SK-N-SH (cell line): ENCODE results near the gene ACSBG1. TPM values are rescaled to one million over a fixed set of nuclear protein-coding genes. Genes with fewer than 3 reads are reported as not detected.

Experiments used
- CTCF ChIA-PET: fragments of 300-600, 350-600 bp; formaldehyde crosslinking; extraction: SDS; loops from one replicate; lab custom pipeline; 2021; lab: Yijun Ruan, JAX
- POLR2A ChIA-PET: fragments of 350-600 bp; sonication (Branson Sonifier 250); formaldehyde crosslinking; extraction: SDS; loops from one replicate; lab custom pipeline; 2020; ENCODE audit warnings: antibody characterized with exemption, inconsistent platforms; lab: Yijun Ruan, JAX
- DNase-seq: peaks from one replicate; pipeline ENCODE4 v3.0.0; 2012
- H2AFZ ChIP-seq: fragments of 200-600 bp; sonication (generic); 2 replicates; pipeline ENCODE4 v1.8.1; 2016; ENCODE audit warnings: antibody characterized with exemption, mild to moderate bottlenecking, low read depth
- H3F3A ChIP-seq: fragments of 200-600 bp; sonication (generic); replicated peaks from 2 replicates; pipeline ENCODE3; 2016; ENCODE audit warnings: antibody characterized with exemption, mild to moderate bottlenecking; ENCODE audit not compliant: insufficient read depth
- H3K27ac ChIP-seq, 2 experiments: fragments of 200-500 bp in 1 of 2; fragments of 200-600 bp in 1 of 2; sonication (Bioruptor generic) in 1 of 2; sonication (generic), shearing (Covaris generic) in 1 of 2; 2 replicates each; pipeline versions ENCODE4 v1.5.1 to v1.6.1; 2014 to 2016; ENCODE audit warnings: low read depth in 2 of 2, inconsistent platforms in 1 of 2, low read length in 1 of 2, mild to moderate bottlenecking in 1 of 2, mixed read lengths in 1 of 2
- H3K27me3 ChIP-seq: fragments of 200-600 bp; sonication (generic), shearing (Covaris generic); 2 replicates; pipeline ENCODE4 v1.6.1; 2016; ENCODE audit warnings: mixed run types; ENCODE audit not compliant: insufficient read depth
- H3K36me3 ChIP-seq, 2 experiments: fragments of 200-500 bp in 1 of 2; fragments of 200-600 bp in 1 of 2; sonication (Bioruptor generic) in 1 of 2; sonication (generic) in 1 of 2; replicated peaks in 1 of 2; 2 replicates each; pipeline versions ENCODE3 to v1.5.1; 2014 to 2016; ENCODE audit warnings: low read length in 1 of 2, mild to moderate bottlenecking in 1 of 2; ENCODE audit not compliant: insufficient read depth in 2 of 2, control insufficient read depth in 1 of 2
- H3K4me1 ChIP-seq, 2 experiments: fragments of 200-500 bp in 1 of 2; fragments of 200-600 bp in 1 of 2; sonication (Bioruptor generic) in 1 of 2; sonication (generic), shearing (Covaris generic) in 1 of 2; 2 replicates each; pipeline versions ENCODE4 v1.5.1 to v1.6.1; 2014 to 2016; ENCODE audit warnings: low read depth in 1 of 2, low read length in 1 of 2, mixed run types in 1 of 2; ENCODE audit not compliant: insufficient read depth in 2 of 2, control insufficient read depth in 1 of 2
- H3K4me2 ChIP-seq: fragments of 200-600 bp; sonication (generic), shearing (Covaris generic); 2 replicates; pipeline ENCODE4 v1.6.1; 2017; ENCODE audit warnings: mixed run types
- H3K4me3 ChIP-seq, 2 experiments: fragments of 200-500 bp in 1 of 2; fragments of 200-600 bp in 1 of 2; sonication (Bioruptor generic) in 1 of 2; sonication (generic), shearing (Covaris generic) in 1 of 2; 2 replicates each; pipeline versions ENCODE4 v1.5.1 to v1.8.1; 2014 to 2016; ENCODE audit warnings: low read depth in 2 of 2, inconsistent platforms in 1 of 2, low read length in 1 of 2, mild to moderate bottlenecking in 1 of 2, mixed read lengths in 1 of 2, moderate library complexity in 1 of 2
- H3K79me2 ChIP-seq: fragments of 200-600 bp; sonication (generic); 2 replicates; pipeline ENCODE4 v1.8.1; 2017; ENCODE audit warnings: mild to moderate bottlenecking; ENCODE audit not compliant: insufficient read depth
- H3K9ac ChIP-seq: fragments of 200-600 bp; sonication (generic); 2 replicates; pipeline ENCODE4 v1.6.1; 2017; ENCODE audit warnings: mixed run types
- H3K9me2 ChIP-seq: fragments of 200-600 bp; sonication (generic); 2 replicates; pipeline ENCODE4 v1.6.1; 2017; ENCODE audit warnings: mixed run types
- H3K9me3 ChIP-seq: fragments of 200-600 bp; sonication (generic); 2 replicates; pipeline ENCODE4 v1.6.1; 2017; ENCODE audit warnings: mixed run types, mild to moderate bottlenecking, moderate library complexity
- H4K20me1 ChIP-seq: fragments of 200-600 bp; sonication (generic); 2 replicates; pipeline ENCODE4 v1.6.1; 2017; ENCODE audit warnings: mild to moderate bottlenecking, mixed run types; ENCODE audit not compliant: insufficient read depth
- CHD2 ChIP-seq: fragments of 150-350 bp; IDR thresholded peaks from 2 replicates; pipeline ENCODE4 v1.6.1; 2018; ENCODE audit warnings: low read length; ENCODE audit not compliant: partially characterized antibody
- ELF1 ChIP-seq: IDR thresholded peaks from 2 replicates; pipeline ENCODE4 v1.4.0; 2012
- EP300 ChIP-seq, 2 experiments: IDR thresholded peaks; 2 replicates each; pipeline versions ENCODE4 v1.4.0 to v1.6.1; 2012; ENCODE audit warnings: borderline replicate concordance in 1 of 2, low read depth in 1 of 2, low read length in 1 of 2
- EZH2phosphoT487 ChIP-seq: fragments of 200-600 bp; sonication (generic); IDR thresholded peaks from 2 replicates; pipeline ENCODE4 v1.6.1; 2017; ENCODE audit warnings: low read depth, mixed run types, mild to moderate bottlenecking, antibody characterized with exemption, moderate library complexity, borderline replicate concordance
- FOXJ3 ChIP-seq: sonication (generic); formaldehyde crosslinking; IDR thresholded peaks from 2 replicates; pipeline ENCODE4 v1.5.1; 2020; ENCODE audit warnings: mild to moderate bottlenecking, missing genetic modification reagents
- FOXM1 ChIP-seq: IDR thresholded peaks from 2 replicates; pipeline ENCODE4 v1.4.0; 2012; ENCODE audit warnings: low read depth, mild to moderate bottlenecking
- GABPA ChIP-seq: IDR thresholded peaks from 2 replicates; pipeline ENCODE4 v1.4.0; 2012; ENCODE audit warnings: low read depth, mild to moderate bottlenecking
- GATA2 ChIP-seq: sonication (generic); formaldehyde crosslinking; IDR thresholded peaks from 2 replicates; pipeline ENCODE4 v1.5.0; 2020; ENCODE audit warnings: mild to moderate bottlenecking, missing genetic modification reagents
- MEF2A ChIP-seq: IDR thresholded peaks from 2 replicates; pipeline ENCODE4 v1.4.0; 2012; ENCODE audit warnings: low read depth, borderline replicate concordance
- NFIC ChIP-seq: IDR thresholded peaks from 2 replicates; pipeline ENCODE4 v1.4.0; 2012; ENCODE audit warnings: borderline replicate concordance
- POLR2AphosphoS5 ChIP-seq: IDR thresholded peaks from 2 replicates; pipeline ENCODE4 v1.6.1; 2012; ENCODE audit warnings: low read depth, low read length
- RAD21 ChIP-seq: IDR thresholded peaks from 2 replicates; pipeline ENCODE4 v1.6.1; 2012; ENCODE audit warnings: mild to moderate bottlenecking, low read length
- RCOR1 ChIP-seq: fragments of 150-350 bp; IDR thresholded peaks from 2 replicates; pipeline ENCODE4 v1.6.1; 2017; ENCODE audit warnings: antibody characterized with exemption, low read length
- RFX5 ChIP-seq: IDR thresholded peaks from 2 replicates; pipeline ENCODE4 v1.6.1; 2012; ENCODE audit warnings: mild to moderate bottlenecking, improper control_type of control experiment, low read length
- RXRA ChIP-seq: IDR thresholded peaks from 2 replicates; pipeline ENCODE4 v1.4.0; 2012; ENCODE audit warnings: low read depth, mild to moderate bottlenecking, borderline replicate concordance
- SMC3 ChIP-seq: IDR thresholded peaks from 2 replicates; pipeline ENCODE4 v1.6.1; 2012; ENCODE audit warnings: low read depth, low read length, improper control_type of control experiment
- TAF1 ChIP-seq: IDR thresholded peaks from 2 replicates; pipeline ENCODE4 v1.6.1; 2012; ENCODE audit warnings: low read depth, mild to moderate bottlenecking, low read length, moderate library complexity, borderline replicate concordance
- TEAD4 ChIP-seq: IDR thresholded peaks from 2 replicates; pipeline ENCODE4 v1.4.0; 2012; ENCODE audit warnings: mild to moderate bottlenecking, borderline replicate concordance; ENCODE audit not compliant: insufficient read depth
- YY1 ChIP-seq: IDR thresholded peaks from 2 replicates; pipeline ENCODE4 v1.4.0; 2012; ENCODE audit warnings: low read depth, mild to moderate bottlenecking
- WGBS: methylation state at CpG from one replicate; pipeline ENCODE4 v1.1.6; 2017; ENCODE audit warnings: low lambda C conversion rate; 5-methylcytosine and 5-hydroxymethylcytosine counted together
- polyA plus RNA-seq, 3 experiments: library from polyadenylated mRNA; depleted of rRNA; stranded (reverse); fragments of >200 nt; gene quantifications; 2 replicates each; pipeline ENCODE4 v1.2.3, GENCODE V29; 2012
- TF ChIP-seq, protein P1 (sequence below): IDR thresholded peaks from 2 replicates; pipeline ENCODE4 v1.6.1; 2012; ENCODE audit warnings: mild to moderate bottlenecking, low read depth, low read length, moderate library complexity
- TF ChIP-seq, protein P2 (sequence below): IDR thresholded peaks from 2 replicates; pipeline ENCODE4 v1.4.0; 2012; ENCODE audit warnings: low read depth
- TF ChIP-seq, protein P3 (sequence below): IDR thresholded peaks from 2 replicates; pipeline ENCODE4; 2012
- TF ChIP-seq, protein P4 (sequence below): IDR thresholded peaks from 2 replicates; pipeline ENCODE4 v1.4.0; 2012; ENCODE audit warnings: low read depth, borderline replicate concordance

ACSBG1 gene
- polyA plus RNA-seq, 1 of the 3 experiments (the other 2 are of a cell fraction): under 0.01 TPM

DNA sequence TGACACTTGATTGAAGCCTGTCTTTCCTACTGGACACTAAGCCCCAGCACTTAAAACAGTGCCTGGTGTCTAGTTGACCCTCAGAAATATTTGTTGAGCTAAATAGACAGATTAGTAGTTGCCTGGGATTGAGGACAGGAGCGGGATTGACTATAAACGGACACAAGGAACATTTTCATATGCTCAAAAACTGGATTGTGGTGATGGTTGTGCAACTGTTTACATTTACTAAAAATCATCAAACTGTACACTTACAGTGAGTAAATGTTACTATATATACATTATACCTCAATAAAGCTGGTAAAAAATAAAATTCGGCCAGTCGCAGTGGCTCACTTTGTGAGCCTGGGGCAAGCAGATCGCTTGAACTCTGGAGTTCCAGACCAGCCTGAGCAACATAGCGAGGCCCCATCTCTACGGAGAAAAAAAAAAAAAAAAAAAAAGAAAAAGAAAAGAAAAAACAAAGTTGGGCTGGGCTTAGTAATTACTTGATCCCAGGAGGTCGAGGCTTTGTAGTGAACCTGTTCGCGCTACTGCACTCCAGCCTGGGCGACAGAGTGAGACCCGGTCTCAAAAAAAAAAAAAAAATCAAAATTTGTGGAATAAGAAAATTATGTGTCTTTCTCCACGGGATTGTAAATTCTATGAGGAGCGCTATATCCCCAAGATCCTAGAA, 85.8 kb downstream of the ACSBG1 start (continued):
- TF ChIP-seq, protein P1, sequence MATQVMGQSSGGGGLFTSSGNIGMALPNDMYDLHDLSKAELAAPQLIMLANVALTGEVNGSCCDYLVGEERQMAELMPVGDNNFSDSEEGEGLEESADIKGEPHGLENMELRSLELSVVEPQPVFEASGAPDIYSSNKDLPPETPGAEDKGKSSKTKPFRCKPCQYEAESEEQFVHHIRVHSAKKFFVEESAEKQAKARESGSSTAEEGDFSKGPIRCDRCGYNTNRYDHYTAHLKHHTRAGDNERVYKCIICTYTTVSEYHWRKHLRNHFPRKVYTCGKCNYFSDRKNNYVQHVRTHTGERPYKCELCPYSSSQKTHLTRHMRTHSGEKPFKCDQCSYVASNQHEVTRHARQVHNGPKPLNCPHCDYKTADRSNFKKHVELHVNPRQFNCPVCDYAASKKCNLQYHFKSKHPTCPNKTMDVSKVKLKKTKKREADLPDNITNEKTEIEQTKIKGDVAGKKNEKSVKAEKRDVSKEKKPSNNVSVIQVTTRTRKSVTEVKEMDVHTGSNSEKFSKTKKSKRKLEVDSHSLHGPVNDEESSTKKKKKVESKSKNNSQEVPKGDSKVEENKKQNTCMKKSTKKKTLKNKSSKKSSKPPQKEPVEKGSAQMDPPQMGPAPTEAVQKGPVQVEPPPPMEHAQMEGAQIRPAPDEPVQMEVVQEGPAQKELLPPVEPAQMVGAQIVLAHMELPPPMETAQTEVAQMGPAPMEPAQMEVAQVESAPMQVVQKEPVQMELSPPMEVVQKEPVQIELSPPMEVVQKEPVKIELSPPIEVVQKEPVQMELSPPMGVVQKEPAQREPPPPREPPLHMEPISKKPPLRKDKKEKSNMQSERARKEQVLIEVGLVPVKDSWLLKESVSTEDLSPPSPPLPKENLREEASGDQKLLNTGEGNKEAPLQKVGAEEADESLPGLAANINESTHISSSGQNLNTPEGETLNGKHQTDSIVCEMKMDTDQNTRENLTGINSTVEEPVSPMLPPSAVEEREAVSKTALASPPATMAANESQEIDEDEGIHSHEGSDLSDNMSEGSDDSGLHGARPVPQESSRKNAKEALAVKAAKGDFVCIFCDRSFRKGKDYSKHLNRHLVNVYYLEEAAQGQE: no peak
- TF ChIP-seq, protein P2, sequence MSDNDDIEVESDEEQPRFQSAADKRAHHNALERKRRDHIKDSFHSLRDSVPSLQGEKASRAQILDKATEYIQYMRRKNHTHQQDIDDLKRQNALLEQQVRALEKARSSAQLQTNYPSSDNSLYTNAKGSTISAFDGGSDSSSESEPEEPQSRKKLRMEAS: no peak
- no peak for TF ChIP-seq SMC3

DNA sequence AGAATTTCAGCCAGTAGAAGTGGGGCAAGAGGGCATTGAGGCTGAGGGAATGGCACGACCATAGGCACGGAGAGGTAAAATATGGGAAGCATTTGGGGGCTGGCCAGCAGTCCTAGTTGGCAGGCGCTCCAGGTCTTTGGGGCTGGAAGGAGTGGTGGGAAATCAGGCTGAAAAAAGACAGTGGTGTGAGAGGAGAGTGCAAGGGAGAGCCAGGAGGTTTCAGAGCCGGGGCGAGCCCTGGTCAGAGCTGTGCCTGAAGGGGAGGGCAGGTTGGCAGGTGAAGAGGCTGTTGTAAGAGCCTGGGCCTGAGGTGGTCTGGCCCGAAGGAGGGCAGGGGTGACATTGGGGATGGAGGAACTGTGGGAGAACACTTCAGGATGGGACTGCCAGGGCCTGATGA, 86.8 kb downstream of the ACSBG1 start:
- Histone ChIP-seq H3K27ac (no peak overlapping the region), H3K9me2 (no peaks in the 10 kb centered on the region), H2AFZ (no peak overlapping the region), H3K4me3 (no peak overlapping the region), H3K27me3 (no peaks in the 10 kb centered on the region), H3F3A (no peaks in the 10 kb centered on the region), H3K79me2 (peaks cover 37% of the 10 kb centered on the region), H3K36me3 (no peaks in the 10 kb centered on the region)
- CTCF ChIA-PET: interaction anchor here (0.7 to 1.8 kb wide), 3 partner anchors 8 to 93 kb away, joined by 3 to 8 read pairs (median 4); no protein-coding TSS in a partner anchor
- TF ChIP-seq, protein P3, sequence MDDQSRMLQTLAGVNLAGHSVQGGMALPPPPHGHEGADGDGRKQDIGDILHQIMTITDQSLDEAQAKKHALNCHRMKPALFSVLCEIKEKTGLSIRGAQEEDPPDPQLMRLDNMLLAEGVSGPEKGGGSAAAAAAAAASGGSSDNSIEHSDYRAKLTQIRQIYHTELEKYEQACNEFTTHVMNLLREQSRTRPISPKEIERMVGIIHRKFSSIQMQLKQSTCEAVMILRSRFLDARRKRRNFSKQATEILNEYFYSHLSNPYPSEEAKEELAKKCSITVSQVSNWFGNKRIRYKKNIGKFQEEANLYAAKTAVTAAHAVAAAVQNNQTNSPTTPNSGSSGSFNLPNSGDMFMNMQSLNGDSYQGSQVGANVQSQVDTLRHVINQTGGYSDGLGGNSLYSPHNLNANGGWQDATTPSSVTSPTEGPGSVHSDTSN: no peak
- TF ChIP-seq GATA2 (no peak), CHD2 (no peak), RCOR1 (no peak), FOXM1 (no peak), ELF1 (no peak), YY1 (no peak), FOXJ3 (CRISPR knock-in tag) (no peak), RFX5 (no peak), NFIC (no peak), TAF1 (no peak), TEAD4 (no peak), EZH2phosphoT487 (no peak), MEF2A (no peak), EP300 (IDR thresholded peaks at IDR 0.05; ENCODE audit: borderline replicate concordance in 1 of 2, low read depth in 1 of 2, low read length in 1 of 2) (no peak), POLR2AphosphoS5 (no peak), RAD21 (no peak), RXRA (no peak), GABPA (no peak)
- TF ChIP-seq, protein P4, sequence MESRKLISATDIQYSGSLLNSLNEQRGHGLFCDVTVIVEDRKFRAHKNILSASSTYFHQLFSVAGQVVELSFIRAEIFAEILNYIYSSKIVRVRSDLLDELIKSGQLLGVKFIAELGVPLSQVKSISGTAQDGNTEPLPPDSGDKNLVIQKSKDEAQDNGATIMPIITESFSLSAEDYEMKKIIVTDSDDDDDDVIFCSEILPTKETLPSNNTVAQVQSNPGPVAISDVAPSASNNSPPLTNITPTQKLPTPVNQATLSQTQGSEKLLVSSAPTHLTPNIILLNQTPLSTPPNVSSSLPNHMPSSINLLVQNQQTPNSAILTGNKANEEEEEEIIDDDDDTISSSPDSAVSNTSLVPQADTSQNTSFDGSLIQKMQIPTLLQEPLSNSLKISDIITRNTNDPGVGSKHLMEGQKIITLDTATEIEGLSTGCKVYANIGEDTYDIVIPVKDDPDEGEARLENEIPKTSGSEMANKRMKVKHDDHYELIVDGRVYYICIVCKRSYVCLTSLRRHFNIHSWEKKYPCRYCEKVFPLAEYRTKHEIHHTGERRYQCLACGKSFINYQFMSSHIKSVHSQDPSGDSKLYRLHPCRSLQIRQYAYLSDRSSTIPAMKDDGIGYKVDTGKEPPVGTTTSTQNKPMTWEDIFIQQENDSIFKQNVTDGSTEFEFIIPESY: no peak
- TF ChIP-seq, all 33 proteins: peak for 0
- no peak overlapping the region for H3K4me2 ChIP-seq
- no peak overlapping the region for H3K9ac ChIP-seq
- POLR2A ChIA-PET: interaction anchor here (0.6 kb wide), 1 partner anchor 16 kb away, joined by 3 read pairs; the partner anchor contains the start of gene CIB2
- 98% methylated on average over 6 of the region's 6 CpGs for WGBS
- H4K20me1 ChIP-seq: no peaks in the 10 kb centered on the region
- no peaks in the 10 kb centered on the region for H3K9me3 ChIP-seq
- DNase-seq: no peak
- H3K4me1 ChIP-seq: peaks cover 7 to 12% of the 10 kb centered on the region in 2 experiments
